Measurements from ENCODE around the gene ARL5C.

ARL5C gene

GRCh38 chr17:39191750-39192510, 26.0 kb upstream of the ARL5C start:
- TF ChIP-seq FOXP2 (optimal IDR thresholded peaks at IDR 0.05; ENCODE audit: borderline replicate concordance, extremely low read depth, extremely low read length, insufficient read depth) (no peak), REST (IDR thresholded peaks at IDR 0.05; ENCODE audit: insufficient read depth in 1 of 2, low read depth in 2 of 2, low read length in 2 of 2) (no peak), POLR2AphosphoS5 (IDR thresholded peaks at IDR 0.05; ENCODE audit: low read depth, low read length) (no peak), TAF1 (IDR thresholded peaks at IDR 0.05; ENCODE audit: borderline replicate concordance, insufficient read depth, low read length) (no peak), SIN3A (IDR thresholded peaks at IDR 0.05; ENCODE audit: borderline replicate concordance, insufficient read depth, low read length) (no peak)

DNA sequence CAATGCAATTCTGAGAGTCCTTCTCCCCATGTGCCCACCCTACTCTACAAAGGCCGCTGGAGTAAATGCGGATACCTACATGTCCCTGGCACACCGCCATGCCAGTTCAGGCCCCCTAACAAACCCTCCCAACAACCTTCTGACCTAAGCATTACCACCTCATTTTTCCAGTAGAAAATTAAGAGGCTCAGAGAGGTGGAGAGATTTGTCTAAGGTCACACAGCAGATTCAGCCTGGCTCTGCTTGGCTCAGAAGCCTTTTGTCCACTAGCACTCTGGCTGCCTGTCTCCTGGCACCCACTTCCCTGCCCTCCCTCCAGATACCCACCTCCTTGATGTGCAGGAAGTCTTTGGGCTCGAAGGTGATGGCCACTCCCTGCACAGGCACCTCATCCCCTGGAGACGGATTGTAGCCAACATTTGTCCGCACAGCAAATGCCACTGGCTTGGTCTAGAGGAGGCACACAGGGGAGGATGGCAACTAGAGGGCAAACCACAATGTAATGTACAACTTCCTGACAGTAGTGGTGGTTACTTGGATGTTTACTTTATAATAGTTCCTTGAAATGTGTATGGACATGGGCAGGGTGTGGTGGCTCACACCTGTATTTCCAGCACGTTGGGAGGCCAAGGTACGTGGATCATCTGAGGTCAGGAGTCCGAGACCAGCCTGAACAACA, 21.3 kb upstream of the ARL5C start:
- TF ChIP-seq REST (IDR thresholded peaks at IDR 0.05; ENCODE audit: insufficient read depth in 1 of 2, low read depth in 2 of 2, low read length in 2 of 2): no peak
- no peak for TF ChIP-seq TAF1 (IDR thresholded peaks at IDR 0.05; ENCODE audit: borderline replicate concordance, insufficient read depth, low read length)
- TF ChIP-seq SIN3A (IDR thresholded peaks at IDR 0.05; ENCODE audit: borderline replicate concordance, insufficient read depth, low read length): no peak
- TF ChIP-seq FOXP2 (optimal IDR thresholded peaks at IDR 0.05; ENCODE audit: borderline replicate concordance, extremely low read depth, extremely low read length, insufficient read depth): no peak
- no peak for TF ChIP-seq POLR2AphosphoS5 (IDR thresholded peaks at IDR 0.05; ENCODE audit: low read depth, low read length)

GRCh38 chr17:39186481-39187002, 20.6 kb upstream of the ARL5C start:
- TF ChIP-seq FOXP2 (optimal IDR thresholded peaks at IDR 0.05; ENCODE audit: borderline replicate concordance, extremely low read depth, extremely low read length, insufficient read depth) (no peak), POLR2AphosphoS5 (IDR thresholded peaks at IDR 0.05; ENCODE audit: low read depth, low read length) (no peak), TAF1 (IDR thresholded peaks at IDR 0.05; ENCODE audit: borderline replicate concordance, insufficient read depth, low read length) (no peak), SIN3A (IDR thresholded peaks at IDR 0.05; ENCODE audit: borderline replicate concordance, insufficient read depth, low read length) (no peak), REST (IDR thresholded peaks at IDR 0.05; ENCODE audit: insufficient read depth in 1 of 2, low read depth in 2 of 2, low read length in 2 of 2) (no peak)

DNA sequence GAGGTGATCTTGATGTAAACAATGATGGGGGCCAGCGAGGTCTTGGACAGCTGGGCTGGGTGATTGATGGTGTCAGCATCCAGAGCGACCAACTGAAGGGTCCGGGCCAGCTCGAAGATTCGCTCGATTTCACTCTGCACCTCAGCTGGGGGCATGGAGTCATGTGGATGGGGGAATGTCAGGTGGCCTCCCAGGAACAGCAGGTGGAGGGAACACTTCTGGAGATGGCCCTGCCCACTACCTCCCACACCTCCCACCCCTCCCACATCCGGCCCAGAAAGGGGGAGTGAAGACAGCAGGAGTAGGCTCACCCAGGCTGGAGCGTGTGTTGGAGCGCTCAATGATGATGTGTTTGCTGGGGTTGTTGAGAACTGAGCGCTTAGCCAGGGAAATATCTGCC, 17.8 kb upstream of the ARL5C start:
- TF ChIP-seq SIN3A (IDR thresholded peaks at IDR 0.05; ENCODE audit: borderline replicate concordance, insufficient read depth, low read length) (no peak), FOXP2 (optimal IDR thresholded peaks at IDR 0.05; ENCODE audit: borderline replicate concordance, extremely low read depth, extremely low read length, insufficient read depth) (no peak), POLR2AphosphoS5 (IDR thresholded peaks at IDR 0.05; ENCODE audit: low read depth, low read length) (no peak), REST (IDR thresholded peaks at IDR 0.05; ENCODE audit: insufficient read depth in 1 of 2, low read depth in 2 of 2, low read length in 2 of 2) (no peak), TAF1 (IDR thresholded peaks at IDR 0.05; ENCODE audit: borderline replicate concordance, insufficient read depth, low read length) (no peak)

Data from PFSK-1 (cell line).